HG03521 (cell line): Measurements from ENCODE around the gene ATP8B1.
"Not testable (repeated sequence)": the region's sequence is repeated elsewhere in the genome, so short reads cannot be mapped to it uniquely, and the experiment has no call there.

Source experiments
- ATAC-seq: cut with Tn5 transposase; IDR thresholded peaks from one replicate; pipeline ENCODE4 v1.9.1; 2021; ENCODE audit warnings: mild to moderate bottlenecking, moderate library complexity; ENCODE audit not compliant: unreplicated experiment

ATP8B1 gene

DNA sequence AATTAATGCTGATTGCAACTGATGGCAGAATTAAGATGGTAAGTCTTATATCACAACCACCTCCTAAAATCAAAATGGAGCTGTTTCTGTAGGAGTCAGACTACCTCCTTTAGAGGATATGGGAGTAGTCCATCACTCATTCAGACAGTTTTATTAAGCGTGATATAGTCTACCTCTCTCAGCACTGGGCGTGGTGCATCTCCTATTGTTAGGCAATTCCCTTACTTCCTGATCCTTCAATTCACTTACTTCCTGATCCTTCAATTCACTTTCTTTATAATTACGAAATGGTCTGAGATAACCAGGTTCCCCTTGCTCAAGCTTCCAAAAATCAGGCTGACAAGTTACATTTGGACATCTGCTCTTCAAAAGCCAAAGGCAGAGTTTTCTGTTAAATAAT, 31.9 kb downstream of the ATP8B1 start:
- ATAC-seq = no peak

DNA sequence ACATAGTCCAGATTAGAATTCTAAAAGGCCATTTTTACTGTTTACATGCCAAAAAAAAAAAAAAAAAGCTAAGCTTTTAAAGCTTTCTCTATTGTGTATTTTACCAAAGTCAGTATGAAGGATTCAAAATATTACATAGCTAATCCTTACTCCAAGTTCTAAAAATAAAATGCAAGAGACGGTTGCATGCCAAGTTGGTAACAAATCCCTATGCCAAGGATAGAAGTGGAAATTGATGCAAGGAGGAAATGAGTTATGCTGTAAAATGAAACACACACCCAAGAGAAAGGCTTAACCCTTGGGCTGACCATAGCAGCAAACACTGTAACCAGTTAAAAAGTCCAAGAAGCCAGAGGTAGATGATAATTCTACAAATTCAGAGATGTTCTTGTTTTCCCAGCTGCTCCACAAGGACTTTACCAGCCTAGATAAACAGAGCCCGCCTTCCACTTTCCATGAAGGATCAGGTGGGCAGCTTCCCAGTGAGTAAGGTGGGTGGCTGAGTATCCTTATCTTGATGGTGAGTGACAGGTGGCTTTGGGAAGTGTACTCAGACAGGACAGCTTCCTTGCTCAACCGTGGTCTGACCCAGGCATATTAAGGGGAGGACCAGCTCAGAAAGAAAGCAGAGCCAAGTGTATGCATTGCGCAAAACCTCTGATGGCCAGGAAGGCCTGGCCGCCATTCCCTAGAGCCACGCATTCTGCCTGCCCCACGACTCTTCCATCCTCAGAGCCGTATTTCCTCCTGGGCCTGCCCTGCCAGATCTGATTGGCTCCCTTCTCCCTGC, 34.4 kb downstream of the ATP8B1 start:
- ATAC-seq = no peak

DNA sequence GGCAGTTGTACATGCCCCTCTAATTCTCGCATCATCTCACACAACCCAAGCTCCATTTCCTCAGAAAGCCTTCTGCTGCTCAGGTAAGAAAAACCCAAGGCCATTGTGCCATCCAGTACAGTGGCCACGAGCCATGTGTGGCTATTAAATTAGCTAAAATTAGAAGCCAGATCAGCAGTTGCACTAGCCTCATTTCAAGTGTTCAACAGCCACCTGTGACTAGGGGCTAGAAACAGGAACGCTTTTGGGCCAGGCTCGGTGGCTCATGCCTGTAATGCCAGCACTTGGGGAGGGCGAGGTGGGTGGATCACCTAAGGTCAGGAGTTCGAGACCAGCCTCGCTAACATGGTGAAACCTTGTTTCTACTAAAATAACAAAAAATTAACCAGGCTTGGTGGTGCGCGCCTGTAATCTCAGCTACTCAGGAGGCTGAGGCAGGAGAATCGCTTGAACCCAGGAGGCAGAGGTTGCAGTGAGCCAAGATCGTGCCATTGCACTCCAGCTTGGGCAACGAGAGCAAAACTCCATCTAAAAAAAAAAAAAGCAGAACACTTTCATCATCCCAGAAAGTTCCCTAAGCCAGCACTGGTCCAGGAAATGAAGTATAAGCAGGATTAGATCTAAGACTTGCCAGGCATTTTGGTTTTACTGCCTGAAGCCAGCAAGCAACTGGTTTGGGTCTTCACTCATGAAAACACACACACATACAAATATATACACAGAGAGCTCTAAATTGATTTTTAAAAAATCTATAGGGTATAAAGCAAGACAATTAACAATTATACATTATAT, 35.7 kb downstream of the ATP8B1 start:
- no peak for ATAC-seq

DNA sequence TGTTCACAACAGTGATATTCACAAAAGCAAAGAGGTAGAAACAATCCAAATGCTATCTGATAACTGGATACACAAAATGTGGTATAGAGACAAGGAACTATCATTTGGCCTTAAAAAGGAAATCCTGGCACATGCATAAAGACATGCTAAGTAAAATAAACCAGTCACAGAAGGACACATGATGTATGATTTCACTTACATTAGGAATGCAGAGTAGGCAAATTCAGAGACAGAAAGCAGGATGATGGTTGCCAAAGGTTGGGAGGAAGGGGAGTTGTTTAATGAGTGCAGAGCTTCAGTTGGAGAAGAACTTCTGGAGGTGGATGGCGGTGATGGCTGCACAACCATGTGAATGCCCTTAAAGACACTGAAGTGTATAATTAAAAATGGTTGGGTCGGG, 38.1 kb downstream of the ATP8B1 start:
- no peak for ATAC-seq

DNA sequence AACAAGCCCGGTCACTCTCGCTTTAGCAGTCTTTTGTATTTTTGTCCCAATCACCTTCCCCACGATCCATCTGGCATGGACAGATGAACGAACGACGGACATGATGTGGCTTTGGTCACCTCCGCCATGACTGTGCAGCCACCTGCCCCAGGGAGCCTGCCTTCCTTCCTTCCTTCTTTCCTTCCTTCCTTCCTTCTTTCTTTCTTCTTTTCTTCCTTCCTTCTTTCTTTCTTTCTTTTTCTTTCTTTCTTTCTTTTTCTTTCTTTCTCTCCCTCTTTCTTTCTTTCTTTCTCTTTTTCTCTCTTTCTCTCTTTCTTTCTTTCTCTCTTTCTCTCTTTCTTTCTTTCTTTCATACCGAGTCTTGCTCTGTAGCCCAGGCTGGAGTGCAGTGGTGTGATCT, 39.0 kb downstream of the ATP8B1 start:
- no peak for ATAC-seq

DNA sequence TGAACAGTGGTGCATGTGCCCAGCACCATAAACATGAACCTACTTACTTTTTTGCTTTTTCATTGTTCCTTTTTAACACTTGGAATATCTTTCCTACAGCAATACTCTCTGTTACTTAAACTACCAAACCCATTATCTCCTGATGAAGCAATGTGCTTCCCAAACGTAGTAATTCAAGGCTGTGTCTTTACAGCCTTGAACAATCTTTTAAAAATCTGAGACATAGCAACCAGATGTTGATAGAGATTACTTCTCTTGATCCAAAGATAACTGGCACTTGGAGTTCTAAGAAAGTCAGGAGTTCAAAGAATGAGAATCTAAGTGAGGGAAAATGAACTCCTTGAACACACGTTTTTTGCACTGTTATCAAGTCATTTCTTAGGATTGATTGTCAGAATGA, 40.4 kb downstream of the ATP8B1 start:
- ATAC-seq = no peak

DNA sequence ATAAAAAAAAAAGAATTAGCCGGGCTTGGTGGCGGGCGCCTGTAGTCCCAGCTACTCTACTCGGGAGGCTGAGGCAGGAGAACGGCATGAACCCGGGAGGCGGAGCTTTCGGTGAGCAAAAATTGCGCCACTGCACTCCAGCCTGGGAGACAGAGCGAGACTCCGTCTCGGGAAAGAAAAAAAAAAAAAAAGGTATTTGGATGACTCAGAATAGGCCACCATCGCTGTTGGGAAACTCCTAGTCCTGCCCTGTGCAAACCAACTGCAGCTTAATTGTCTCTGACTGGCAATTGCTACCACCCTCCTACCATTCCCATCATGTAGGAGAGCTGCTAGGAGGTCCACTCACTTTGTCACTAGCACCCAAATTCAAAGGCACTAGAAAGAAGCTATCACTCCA, 43.5 kb downstream of the ATP8B1 start:
- ATAC-seq = no peak

DNA sequence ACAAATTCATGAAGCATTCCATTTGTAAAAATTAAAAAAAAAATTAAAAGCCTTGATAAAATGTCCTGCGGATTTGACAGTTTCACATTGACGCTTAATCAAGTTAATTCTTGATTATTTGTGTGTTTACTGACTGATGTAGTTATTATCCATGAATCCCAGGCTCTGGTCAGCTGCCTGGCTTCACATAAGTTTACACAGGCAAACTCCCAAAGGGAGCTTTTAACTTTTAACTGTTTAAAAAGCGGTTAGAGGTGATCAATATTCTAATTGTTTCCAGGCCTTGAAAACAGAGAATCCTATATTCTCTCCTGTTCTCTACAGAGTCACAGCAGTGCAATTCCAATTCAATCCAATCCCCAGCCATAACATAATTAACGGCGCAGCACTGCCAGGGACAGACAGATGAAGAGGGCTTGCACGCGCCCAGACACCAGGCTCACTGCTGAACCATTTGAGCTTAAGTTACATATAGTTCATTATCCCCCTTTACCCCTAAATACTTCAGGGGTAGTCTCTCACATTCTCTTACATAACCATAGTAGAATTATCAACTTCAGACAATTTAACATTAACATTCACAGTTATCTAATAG, 47.5 kb downstream of the ATP8B1 start:
- ATAC-seq = no peak

DNA sequence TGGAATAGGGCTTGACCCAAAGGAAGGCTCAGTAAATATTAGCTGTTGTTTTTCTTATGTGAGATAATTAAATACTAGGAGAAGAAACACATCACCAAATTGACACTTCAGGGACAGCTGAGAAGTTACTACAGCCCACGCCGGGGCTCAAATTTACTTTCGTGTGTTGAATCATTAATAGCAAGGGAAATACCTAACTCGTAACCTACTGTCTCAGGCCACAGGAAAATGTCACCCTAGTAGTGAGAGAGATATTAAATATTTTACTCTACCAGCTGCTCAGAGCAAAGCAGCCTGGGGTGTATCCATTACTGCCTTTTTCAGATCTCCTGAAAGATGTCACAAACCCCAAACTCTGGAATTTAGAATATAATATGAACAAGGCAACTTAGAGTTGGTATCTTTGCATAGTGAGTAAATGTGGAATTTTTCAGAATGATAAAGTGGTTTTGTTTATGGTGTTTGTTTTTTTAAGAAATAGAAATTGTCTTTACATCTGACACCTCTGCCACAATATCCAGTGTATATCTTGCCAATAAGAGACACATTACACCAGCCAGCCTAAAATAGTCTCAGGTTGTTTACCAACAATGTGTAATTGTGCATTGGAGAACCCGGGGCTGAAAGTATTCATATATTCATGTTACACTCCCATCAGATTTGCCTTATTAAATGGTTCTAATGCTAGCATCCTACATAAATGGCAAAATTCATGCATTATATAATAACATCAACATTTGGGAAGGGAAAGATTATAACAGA, 48.4 kb downstream of the ATP8B1 start:
- peak; percentile 84 for ATAC-seq

DNA sequence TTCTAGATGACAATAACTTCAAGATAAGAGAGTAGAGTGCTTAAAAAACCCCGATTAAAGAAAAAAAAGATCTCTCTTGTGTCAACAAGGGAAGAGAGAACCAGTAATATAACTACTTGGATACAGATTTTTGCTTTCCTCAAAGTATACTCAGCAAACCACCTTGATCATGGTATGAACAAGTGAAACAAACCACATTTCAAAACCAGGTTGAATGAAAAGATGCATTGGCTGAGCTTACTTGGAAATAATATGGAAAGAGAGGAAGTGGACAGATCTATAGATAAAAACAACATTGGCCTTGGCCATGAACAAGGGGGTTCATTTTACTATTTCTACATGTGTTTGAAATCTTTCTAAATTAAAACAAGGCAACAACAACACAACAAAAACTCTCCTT, 50.1 kb downstream of the ATP8B1 start:
- ATAC-seq = no peak

DNA sequence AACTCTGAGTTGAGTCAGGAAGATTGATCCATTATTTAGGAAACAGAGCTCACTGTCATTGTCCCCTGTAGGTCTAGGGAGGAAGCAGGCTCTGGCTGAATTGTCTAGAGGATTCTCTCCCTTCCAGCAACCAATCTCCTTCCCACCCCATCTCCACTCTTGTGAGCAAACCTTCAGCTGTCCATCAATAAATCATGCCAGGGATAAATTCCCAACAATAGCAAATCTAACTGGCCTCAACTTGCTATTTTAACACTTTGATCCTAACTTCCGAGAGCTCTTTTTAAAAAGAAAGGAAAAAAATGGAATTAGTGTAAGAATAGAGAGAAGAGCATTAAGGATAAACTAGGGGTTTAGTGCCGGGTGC, 53.5 kb downstream of the ATP8B1 start:
- no peak for ATAC-seq

DNA sequence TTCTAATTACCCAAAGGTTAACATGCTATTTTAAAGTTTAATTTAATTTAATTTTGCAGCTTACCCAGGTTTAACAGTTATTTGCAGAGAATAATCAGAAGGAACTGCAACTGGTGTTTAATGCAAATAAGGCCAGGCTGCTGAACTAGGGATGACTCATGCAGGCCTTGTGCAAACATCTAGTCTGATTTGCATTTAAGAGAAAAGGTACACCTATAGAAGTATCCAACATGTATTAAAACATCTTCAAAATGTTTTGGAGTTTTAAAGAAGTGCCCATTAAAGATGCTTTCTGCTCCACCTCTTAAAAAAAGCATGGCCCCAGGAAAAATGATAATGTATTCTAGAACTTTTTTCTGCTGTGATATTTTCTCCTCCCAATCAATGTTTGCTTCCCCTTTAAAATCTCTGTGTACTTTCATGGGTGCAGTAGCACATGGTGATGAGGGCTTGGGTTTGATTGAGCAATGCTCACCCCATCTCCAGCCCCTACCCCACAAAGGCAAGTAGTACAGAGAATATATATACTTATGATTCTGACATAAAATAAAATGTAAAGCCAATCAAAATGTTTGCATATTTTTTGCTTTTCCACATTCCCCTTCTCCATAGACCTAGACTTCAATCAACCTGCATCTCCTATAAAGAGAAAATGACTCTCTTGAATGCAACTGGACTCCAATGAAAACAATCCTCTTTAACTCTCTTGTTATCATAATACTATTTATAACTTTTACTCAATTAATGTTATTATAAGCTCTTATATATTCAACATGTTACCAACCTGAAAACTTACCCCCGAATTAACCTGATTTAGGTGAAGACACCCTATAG, 54.1 kb downstream of the ATP8B1 start:
- ATAC-seq = peak; percentile 93

DNA sequence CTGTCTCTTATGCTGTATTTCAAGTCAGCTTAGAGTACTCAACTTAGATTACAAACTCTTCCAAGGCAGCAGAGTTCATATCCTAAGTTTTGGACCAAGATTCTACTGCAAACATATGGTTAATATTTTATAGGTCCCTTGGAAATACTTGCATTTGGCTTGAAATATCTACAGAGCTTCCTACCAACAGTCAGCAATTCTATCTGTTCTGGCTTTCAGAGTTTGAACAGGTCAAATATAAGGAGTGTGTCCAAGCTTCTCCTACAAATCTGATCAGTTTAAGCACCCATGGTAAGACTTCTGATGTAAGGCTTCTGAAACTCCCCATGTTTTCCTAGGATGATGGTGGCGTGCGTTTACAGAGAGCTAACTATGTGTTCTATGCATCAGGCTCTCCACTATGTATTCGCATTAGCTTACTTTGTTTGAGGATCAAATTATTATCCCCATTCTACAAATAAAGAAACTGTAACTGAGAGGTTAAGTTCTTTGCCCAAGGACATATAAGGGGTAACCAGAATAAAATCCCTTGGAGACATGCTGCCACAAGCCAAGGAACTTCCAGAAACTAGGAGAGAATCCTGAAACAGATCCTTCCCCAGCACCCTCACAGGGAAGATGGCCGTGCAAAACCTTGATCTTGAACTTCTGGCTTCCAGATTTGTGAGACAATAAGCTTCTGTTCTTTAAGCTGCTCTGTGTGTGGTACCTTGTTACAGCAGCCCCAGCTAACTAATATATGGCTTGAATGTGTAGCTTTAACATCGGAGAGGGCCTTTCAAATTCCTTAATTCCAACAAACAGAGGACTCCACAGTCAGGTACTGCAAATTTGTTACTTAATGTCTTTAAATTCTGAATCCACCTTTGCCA, 55.1 kb downstream of the ATP8B1 start:
- ATAC-seq = no peak

DNA sequence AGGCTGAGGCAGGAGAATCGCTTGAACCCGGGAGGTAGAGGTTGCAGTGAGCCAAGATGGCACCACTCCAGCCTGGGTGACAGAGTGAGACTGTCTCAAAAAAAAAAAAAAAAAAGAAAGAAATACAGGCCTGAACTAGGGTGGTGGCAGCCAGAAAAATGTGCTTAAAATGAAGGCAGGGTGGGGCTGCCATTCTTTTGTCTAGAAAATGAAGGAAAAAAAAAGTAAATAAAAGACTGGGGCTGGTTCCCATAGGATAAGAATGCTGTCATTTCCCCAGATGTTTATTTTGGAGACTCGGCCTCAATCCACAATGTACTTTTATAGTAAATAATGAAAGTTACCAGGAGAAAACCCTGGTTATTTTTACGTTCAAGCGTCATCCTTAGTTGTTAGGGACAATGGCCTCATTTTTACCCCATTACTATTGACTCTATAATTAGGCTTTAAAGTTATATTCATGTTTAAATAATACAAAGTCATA, 58.9 kb downstream of the ATP8B1 start:
- no peak for ATAC-seq

DNA sequence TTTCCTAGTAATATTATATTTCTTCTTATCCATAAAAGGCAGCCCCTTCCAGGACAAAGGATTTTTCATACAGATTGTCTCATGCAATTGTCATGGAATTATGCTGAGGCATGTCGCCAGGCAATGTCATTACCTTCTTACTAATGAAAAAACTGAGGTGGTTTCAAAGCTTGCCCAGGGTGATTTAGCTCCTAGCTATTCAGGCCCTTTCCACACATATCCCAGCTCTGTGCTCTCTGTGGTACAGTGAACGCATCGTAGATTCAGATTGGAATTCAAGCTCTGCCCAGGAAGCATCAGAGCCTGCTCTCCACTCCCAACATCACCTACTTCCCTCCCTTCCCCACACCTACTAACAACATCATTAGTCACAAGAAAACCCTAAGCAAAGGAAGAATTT, 60.1 kb downstream of the ATP8B1 start:
- ATAC-seq = no peak

DNA sequence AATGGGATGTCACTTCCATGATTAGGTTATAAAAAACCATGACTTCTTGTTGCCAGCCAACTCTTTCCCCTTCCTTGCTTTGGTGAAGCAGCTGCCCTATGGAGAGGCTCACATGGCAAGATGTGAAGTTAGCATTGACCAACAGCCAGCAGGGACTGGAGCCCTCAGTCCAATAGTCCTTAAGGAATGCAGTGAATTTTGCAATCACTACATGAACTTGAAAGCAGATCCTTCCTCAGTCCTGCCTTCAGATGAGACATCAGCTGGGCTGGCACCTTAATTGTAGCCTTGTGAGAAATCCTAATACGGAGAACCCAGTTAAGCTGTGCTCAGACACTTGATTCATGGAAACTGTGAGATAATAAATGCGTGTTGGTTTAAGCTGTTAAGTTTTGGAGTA, 61.8 kb downstream of the ATP8B1 start:
- no peak for ATAC-seq

DNA sequence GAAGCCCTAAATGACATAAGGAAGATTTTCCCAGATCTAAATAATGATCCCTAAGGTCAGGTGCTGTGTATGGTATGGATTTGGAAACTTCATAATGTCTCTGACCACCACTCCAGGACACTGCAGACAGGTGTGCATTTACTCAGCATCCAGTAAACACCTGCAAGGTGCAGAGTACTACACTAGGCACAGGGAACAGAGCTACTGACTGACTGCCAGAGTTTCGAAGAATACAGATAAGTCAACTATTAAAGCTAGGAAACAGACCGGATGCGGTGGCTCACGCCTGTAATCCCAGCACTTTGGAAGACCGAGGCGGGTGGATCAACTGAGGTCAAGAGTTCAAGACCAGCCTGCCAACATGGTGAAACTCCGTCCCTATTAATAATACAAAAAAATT, 65.0 kb downstream of the ATP8B1 start:
- ATAC-seq = no peak

DNA sequence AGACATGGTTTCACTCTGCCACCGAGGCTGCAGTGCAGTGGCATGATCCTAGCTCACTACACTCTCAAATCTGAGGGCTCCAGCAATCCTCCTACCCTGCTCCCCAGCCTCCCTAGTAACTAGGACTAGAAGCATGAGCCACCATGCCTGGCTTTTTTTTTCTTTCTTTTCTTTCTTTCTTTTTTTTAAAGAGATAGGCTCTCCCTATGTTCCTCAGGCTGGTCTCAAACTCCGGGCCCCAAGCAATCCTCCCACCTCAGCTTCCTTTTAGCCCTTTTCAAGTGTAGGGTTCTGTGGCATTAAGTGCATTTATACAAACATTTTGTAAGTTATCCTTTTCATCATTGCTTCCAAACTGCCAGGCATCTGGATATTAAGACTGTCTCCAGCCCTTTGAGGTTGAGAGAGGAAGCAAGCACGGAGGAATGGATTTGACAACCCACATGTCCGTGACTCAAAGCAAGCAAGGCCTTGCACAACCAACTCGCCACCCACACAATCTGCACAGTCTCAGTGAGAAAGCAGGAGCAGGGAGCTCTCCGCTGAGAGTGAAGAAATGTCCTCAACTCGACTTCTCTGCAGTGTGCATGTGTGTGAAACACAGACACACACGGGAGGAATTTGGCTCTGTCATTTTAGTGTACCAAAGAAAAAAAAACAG, 65.6 kb downstream of the ATP8B1 start:
- ATAC-seq = no peak

DNA sequence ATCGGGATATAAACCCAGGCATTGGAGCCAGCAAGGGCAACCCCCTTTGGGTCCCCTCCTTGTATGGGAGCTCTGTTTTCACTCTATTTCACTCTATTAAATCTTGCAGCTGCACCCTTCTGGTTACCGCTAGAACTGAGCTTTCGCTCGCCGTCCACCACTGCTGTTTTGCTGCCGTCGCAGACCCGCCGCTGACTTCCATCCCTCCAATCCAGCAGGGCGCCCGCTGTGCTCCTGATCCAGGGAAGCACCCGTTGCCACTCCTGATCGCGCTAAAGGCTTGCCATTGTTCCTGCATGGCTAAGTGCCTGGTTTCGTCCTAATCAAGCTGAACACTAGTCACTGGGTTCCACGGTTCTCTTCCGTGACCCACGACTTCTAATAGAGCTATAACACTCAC, 68.1 kb downstream of the ATP8B1 start:
- not testable (repeated sequence) for ATAC-seq
